Renal cortical epithelial cell (primary cell): Measurements from ENCODE around the gene PMP22. TPM values are rescaled to one million over a fixed set of nuclear protein-coding genes. Genes with fewer than 3 reads are reported as not detected.

Source experiments
- DNase-seq: peaks from one replicate; pipeline ENCODE4 v3.0.0-alpha.2; 2011; ENCODE audit warnings: low read depth
- total RNA-seq: library from RNA; depleted of rRNA; stranded (reverse); fragments of >200 nt; gene quantifications from 2 replicates; pipeline ENCODE4 v1.2.3, GENCODE V29; 2014

PMP22 gene
- total RNA-seq, 1 donor from 2014 or later = 3.1 TPM

DNA sequence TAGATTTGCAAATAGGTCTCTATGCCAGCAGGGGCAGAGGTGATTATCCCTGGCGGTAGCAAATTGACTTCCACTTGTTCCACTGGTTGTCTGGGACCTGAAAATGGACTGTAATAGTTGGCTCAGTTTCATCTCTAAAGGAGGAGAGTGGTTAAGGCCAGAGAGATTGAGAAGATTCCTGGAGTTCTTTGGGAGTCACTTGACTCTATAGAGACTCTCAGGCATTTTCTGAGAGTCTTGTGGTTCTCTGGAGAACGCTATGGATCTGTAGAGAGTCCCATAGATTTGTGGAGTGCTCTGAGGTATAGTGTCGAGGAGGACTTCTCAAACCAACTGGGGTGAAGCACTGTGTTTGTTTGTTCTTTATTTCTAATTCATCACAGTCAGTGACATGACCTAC, 8.9 kb upstream of the PMP22 start:
- no peak for DNase-seq

DNA sequence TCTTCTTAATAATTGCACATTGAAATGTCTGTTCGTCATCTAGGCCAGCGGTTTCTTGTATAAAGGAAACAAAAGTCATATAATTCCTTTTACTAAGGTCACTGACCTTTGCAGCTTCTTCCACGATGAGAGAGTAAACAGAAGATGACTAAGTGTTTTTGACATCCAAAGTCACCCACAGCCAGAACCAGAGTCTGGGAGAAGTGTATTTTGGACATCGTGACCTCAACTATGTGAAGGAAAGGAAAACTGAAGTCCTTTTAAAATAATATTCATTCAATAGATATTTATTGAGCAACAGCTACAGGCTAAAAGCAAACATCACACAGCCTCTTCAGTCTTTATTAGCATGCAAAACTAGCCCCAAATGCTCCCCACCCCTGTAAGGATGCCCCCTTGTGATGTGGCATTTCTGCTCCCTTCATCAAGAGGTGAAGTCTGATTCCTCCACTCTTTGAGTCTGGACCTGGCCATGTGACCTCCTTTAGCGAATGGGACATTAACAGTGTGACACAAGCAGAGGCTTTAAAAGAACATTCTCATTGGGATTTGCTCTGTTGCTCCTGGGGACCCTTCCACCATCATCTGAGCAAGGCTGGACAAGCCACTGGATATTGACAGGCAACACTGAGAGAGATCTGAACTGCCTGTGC, 8.1 kb upstream of the PMP22 start:
- no peak for DNase-seq

DNA sequence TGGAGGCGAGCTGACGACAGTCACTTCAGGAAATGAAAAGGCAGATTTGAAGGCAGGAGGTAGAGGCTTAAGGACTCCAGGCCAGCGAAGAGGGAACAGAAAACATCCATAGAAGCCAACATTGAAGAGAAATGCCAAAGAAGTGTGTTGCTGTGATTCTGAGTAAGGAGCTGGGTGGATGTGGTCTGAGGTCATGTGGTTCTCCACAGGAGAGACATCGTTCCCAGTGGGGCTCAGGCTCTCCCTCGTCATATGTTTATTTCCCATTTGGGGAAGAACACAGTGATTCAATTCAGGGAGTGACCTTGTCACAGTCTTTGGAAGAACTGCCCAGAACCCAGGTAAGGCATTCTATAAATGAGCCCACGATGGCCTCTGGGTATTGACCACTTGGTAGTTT, 6.6 kb upstream of the PMP22 start:
- no peak for DNase-seq

DNA sequence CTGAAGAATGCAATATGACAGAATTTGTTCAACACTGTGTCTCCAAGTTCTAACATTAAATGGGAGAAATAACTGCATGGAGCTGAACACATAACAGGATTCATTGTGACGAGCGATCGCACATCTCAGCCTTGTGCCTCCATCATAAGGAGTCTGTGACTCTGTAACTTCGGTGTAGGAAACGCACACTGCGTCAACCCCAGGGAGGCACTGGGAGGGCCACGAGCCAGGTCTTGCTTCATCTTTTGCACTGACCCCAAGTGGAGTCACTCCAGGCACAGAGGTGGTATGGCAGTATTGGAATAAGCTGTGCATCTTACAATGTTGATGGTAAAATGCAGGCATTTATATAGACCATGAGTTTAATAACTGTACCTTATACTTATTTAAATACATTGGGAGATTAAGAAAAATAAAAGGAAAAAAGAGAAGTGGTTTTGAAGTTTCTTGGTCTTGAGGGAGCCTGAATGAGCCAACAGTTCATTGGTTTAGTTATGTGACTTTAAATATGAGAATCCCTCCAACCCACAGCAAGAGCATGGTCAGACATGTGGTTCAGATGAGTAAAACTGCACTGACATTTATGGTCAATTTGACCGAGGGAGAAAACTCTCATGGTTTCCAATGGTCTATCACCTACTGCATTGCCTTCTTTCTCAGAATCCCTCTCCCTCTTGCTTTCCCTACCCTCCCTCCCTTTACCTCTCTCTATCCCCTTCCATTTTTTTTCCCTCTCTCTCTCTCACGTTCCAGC, 5.7 kb upstream of the PMP22 start:
- no peak for DNase-seq

DNA sequence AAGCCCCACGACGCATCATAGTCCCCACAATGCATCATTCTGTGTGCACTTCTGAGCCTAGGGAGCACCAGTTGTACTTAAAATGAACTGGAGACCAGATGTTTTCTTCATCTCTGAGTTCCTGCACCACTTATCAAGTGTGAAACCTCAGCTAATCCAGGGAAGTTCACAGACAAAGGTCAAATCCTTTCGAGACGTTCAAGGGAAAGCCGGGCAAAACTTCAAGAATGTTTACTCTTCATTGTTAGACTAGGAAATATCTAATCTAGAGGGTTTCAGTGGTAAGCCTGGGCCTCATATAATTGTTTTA, 4.6 kb upstream of the PMP22 start:
- DNase-seq = no peak

DNA sequence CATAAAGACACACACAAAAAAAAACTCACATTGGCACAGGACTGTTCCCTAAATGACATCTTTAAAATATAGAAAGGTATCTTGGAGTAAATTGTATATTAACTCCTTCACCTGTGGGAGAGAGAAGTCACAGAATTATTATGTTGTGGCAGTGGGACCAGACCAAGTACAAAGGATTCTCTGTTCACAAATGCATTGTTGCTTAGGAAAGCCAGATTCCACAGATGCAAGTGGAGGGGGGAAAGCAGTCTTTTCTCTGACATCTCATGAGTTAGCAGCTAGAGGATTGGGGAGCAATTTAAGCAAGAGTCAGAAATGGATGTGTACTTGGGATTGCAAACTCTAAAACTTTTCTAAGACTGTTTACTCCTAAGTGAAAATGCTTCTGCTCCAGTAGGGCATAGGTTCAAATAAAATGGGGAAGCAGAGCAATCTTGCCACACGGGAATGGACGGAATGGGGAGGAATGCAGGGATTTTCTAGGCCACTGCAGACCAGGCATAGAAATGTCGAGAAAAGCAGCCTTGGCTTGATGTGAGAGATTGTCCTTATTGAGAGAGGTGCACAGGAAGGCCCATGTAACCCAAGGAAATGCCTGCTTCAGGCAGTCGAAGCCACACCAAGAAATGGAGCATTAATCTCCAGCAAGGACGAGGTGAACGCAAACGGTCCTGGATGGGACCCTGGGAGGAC, 4.1 kb upstream of the PMP22 start:
- no peak for DNase-seq

DNA sequence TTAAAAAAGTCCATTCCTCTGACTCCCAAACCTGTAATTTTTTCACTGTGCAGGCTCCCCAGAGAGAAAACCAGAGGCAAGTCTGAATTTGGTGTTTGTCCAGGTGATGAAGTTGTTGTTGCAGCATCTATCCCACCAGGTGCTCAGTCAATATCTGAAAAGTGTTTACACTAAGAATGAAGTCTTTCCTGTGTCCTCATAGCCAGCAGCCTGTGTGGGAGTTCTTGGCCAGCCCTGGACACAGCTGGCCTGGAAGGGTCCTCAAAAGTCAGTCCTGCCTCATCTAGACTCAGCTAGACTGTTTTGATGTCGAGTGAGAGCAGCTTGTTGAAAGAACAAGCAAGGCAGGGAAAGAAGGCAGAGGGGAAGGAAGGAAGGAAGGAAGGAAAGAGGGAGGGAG, 3.3 kb upstream of the PMP22 start:
- DNase-seq = no peak

DNA sequence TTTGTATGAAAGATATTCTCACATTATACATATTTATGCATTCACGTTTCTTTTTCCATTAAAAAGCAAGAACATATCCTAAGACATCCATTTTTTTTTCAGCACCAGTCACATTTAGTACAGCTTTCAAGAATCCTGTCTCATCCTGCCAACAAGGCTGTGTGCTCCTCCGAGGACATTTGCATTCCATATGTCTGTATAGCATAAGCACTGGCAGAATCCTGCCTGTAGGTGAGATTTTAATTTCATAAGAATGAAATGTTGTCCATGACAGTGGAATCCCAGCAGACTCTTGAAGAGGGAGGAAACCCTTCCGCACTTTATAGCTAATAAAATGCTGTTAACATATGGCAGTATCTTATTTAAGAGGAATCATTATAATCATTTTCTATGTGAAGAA, 2.9 kb upstream of the PMP22 start:
- no peak for DNase-seq

DNA sequence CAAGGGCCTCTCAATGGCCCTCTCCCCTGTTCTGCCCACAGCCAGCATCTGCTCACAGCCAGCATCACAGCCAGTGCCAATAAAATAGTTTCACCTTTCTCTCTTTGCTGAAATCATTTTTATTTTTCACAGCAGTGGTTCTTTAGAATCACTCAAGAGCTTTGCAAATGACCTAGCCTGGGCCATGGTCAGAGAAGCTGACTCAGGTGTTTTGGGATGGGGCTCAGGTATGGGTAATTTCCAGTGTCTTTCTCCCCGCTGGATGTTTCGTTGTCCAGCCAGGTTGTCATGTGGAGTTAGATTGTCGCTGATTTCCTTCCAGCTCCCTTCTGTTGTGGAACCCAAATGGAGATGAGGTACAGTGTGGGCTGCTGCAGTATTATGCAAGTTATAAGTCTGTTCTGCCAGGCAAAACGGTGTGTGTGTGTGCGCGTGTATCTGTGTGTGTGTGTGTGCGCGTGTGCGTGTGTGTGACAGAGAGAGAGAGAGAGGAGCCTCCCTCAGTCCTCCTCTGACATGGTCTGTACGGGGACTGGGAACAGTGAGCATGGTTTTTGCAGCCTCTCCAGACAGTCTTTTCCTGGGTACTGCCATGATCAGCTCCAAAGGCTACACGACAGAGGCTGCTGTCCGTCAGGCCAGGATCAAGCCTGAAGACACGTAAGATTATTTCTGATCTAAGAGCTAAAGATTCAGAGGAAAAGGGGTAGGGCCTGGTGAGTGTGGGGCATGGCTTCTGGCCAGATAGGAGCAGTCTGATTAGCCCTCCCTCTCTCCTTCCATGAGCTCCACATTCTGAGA, 1.4 kb upstream of the PMP22 start:
- DNase-seq = no peak

DNA sequence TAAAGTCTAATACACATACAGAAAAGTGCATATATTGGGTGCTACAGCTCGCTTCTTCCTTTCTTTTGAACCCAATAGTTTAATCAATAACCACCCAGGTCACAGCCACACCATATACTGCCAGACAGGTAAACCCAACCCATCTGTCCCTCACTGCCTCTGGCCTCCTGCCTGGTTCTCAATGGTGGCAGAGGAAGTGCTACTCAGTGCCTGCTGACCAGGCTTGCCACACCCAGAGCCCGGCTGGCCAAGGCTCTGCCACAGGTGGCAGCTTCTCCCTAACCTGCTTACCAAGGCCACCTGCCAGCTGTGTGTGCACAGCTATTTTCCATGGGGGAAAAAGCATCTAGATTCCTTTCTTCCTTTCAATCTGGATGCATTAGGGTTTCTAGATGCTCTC, 584 bp downstream of the PMP22 start:
- DNase-seq = no peak

DNA sequence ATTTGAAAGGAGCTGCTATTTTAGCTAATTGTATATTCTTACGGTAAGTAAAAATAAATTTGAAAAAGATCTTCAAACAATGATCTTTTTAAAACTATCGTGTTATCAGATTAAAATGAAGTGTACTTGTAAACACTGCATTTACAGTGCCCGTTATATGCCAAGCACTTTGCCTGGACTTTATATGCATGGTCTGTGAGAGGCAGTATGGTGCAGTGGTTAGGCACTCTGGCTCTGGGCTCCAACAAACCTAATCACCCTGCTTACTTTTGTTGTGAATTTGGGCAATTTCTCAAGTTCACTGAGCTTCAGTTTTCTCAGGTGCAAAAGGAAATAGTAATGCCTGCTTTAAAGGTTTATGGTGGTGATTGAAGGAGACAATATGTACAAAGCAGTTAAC, 1.4 kb downstream of the PMP22 start:
- DNase-seq = no peak

DNA sequence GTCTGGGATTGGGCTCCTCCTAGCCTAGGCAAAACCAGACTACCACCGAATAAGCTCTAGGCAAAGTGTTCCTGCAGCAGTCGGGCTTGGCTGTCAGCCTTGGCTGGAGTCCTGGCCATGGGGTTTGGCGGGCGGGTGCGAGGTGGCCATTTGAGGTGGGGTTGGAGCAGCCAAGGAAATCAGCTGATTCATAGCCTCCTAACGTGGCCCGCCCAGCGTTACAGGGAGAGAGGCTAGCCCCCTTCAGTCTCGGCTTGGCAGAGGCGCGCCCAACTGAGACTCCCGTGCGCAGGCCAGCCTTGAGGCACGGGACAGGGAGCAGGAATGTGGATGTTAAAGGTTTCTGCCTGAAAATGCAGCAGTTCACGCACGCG, 1.9 kb downstream of the PMP22 start:
- no peak for DNase-seq

DNA sequence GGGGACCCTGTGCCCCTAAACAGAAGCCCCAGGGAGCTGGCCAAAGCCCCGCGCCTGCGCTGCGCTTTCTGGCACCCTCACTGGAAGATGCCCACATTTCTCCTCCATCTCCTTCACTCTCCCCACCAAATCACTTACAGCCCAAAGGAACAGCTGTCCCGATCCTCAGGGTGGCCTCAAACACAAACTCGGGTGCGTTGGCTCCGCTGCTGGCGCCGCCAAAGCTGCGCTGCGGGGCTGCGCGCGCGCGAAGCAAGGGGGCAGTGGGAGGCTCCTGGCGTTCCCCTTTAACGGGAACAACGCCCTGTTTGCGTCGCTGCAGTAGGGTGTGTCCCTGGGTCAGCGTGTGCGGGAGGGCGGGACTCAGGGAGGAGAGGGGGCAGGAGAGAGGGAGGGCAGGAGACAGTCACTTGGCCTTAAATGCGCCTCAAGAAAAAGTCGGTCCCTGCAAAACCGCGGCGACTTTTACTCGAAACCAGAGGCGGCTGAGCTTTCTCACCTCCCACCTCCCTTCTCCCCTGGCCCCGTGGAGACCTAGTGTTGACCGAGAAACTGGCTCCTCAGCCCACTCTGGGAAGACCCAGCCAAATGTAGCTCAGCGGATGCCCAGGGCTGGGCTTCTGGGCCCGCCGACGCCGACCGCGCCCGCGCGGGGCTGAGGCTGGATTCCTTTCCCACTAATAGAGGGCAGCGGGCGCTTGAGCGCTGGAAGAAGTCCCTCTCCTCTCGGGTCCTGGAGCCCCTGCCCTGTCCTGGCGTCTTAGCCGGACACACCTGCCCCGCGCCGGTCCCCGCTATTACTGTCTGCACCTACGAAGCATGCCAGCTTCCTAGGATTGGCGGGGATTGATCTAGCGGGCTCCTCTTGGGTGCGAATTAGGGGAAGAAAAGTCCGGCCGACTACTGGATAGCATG, 2.6 kb downstream of the PMP22 start:
- no peak for DNase-seq

DNA sequence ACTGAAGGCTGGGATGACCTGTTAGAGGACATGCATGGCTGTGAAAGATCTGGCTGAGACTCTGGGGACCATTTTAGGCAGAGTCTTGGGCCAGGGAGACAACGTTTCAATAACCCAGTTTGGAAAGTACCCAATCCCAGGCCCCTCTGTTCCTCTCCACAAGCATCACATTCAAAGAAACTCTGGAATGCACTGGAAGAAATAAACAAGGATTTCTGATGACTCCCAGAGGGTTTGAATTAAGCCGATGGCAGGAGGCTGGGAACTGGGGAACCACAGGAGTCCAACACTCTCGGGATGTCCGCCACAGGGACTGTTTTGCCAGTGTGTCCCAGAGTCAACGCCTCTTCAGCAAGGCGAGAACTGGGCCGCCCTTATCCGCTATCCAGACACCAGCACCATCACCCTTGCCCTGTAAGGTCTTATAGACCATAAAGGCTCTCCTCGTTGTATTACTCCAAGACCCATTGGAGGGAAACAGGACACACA, 3.3 kb downstream of the PMP22 start:
- no peak for DNase-seq

DNA sequence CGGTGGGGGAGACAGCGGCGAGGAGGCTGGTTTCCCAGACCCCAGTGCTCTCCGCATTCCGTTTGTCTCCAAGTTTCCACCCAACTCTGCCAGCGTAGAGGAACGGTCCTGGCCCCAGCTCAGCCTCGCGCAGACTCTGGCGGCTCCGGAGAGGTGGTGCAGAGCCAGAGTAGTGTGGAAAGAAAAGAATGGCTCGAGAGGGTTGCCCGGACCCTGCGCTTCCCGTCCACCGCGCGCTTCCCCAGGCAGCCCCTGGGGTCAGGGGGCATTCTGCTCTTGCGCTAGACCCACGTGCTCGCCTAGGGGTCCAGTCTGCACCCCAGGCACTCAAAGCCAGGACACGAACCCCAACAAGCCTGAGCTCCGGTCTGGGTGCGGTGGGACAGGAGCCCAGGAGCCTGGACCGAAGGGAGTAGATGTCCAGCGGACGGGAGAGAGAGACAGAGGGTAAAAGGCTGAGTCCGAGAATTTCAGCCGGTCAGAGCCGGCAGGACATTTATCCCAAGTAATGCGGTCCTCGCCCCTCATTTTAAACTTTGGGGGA, 3.8 kb downstream of the PMP22 start:
- DNase-seq = no peak

DNA sequence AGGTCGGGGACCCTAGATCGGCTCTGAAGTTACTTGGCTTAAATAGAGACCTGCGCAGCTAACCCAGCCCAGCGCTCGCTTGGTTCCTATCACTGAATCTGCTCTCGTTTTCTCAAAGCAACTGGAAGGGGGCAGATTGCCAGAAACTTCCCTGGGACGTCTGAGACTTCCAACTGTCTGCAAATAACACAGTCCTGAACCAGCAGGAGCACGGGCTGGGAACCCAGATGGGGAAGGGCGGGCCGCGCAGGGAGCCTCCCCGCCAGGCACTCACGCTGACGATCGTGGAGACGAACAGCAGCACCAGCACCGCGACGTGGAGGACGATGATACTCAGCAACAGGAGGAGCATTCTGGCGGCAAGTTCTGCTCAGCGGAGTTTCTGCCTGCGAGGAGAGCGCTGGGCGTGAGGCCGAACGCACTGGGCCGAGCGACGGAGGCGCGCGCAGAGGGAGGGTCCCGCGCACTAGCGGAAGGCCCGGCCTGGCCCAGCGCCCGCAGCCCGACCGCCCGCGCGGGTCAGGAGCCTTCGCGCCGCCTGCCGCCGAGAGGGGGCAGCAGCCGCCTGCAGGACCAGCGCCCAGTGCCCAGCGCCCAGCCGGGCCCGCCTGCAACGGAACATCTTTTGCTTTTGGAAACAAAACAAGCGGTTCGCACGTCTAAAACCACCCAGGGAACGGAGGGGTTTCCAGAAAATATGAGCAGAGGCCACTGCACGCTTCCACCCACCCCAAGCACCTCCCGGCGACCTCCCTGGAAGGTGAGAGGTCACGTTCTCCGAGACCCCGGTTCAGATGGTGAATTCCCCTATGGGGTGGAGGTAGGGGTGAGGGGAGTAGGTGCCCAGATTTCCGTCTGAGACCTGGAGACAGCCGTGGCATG, 4.5 kb downstream of the PMP22 start:
- peak; percentile 30 for DNase-seq

DNA sequence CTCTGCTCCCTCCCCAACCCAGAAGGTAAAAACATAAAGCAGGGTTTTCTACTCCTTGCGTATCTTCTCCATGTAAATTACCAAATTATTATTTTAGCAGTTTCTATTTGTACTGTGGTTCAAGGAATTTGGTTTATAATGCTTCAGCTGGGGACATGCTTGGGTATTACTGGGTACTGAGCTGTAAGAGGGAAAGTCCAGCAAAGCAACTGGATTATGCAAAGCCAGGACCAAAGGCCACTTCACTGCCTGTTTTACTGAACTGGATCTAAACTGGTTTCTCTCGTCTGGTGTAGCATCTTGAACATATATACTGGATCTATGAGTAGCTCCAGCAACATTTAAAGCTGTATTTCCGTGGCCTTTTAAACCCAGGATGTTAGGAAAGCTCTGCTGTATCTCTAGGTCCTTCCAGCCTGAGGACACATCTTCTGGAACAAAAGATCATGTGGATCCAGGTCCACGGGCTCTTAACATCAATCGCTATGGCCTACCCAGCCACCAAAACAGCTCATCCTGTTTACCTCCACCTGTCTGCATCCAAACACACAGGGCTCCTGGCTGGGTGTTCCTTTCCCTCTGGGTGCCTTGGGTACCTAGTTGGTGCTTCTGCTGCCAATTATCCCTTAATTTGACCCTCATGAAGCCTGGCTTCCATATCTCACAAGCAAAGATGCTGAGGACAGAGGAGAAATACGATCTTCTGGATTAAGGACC, 7.2 kb downstream of the PMP22 start:
- DNase-seq = no peak

DNA sequence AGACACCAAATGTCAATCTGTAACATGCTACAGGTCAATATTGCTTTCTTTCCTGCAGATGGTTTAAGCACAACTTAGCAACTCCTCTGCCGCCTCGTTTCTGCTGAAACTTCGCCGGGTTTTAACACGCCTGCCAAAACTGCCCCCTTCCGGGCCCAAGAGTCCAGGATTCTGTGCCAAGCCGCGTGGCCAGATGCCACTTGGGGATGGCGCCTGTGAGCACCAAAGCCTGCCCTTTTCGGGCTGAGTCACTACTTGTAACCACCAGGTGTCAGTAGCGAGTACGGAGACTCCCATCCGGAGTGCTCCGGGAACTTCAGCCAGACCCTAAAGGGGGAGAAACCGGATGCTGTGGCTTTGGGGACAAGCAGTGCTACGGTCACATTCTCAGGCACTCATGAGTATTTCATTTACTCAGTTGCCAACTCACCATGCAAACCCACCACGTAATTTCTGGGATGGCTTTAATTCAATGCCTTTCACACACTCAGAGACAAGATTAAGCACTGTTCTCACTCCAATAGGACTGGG, 7.8 kb downstream of the PMP22 start:
- DNase-seq = peak; percentile 38

DNA sequence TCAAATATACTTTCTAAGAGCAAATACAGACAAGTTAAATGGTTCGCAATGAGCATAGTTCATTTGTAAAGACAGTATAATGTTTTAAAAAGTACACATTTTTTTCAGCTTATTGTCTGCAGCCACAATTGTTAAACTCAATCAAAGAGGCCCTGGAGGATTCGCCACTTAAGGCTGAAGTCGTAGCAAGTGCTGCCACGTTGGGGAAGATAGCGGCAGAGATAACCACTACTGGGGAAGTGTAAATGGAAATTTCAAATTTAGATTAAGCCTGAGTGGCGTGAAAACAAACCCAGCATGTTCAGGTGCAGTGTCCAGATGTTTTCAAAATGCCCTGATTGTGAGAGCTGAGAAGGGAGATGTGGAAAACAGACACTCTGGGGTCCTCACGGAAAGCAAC, 8.4 kb downstream of the PMP22 start:
- DNase-seq = no peak
